Activated CD4-positive, alpha-beta T cell treated with anti-CD3 and anti-CD28 coated beads, Interleukin-2, Interleukin-6, amounts not matched to agents 100 ng/mL and 50 ng/mL, durations not matched to agents 16 hours and 8 hours (primary cell): ENCODE results near the gene CTNS.

Experiments used
- DNase-seq: peaks from one replicate; pipeline ENCODE4 v3.0.0-alpha.2; 2020

CTNS gene

GRCh38 chr17:3636154-3636907 is at the start of gene CTNS, which contains the start of gene SHPK:
TSS of gene CTNS (plus strand) at chr17:3636760. CDS start at chr17:3640207, 3,447 bp downstream.
TSS of gene SHPK (minus strand) at chr17:3636250. CDS start at chr17:3636219, 31 bp downstream.
- DNase-seq: peak; percentile 98

DNA sequence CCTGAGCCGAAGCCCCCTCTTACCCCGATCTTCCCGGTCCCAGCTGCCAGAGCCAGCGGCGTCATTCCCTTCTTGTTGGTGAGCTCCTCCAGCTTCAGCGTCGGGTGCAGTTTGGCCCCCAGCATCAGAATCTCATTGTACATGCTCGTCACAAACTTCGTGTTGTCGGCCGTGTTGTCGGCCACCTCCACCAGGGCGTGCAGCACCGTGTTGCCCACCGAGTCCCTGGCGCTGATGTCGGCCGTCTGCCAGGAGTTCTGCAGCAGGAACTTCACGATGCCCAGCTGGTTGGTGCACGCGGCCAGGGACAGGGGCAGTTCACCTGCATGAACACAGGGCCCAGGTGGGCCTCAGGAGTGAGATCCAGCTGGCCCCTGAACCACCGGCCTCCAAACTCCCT is 46.8 kb upstream of the CTNS start:
- no peak for DNase-seq

DNA sequence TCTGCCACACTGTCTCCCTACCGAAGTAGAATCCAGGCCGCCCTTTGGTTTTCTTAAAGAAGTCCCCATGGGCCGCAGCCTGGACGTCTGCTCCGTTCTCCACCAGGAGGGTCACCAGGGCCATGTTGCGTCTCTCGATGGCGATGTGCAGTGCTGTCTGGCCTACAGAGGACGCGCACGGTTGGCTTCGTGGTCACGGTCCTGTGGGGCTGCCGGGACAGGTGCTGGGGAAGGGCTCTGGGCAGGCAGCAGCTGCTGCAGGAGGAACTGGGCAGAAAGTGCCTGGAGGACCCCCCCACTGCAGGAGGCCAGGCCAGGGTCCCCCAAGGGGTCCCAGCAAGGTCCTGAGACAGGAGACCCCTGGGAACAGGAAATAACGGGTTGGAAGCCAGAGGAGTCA is 46.3 kb upstream of the CTNS start:
- DNase-seq: no peak

GRCh38 chr17:3590768-3591167 is 45.8 kb upstream of the CTNS start:
- no peak for DNase-seq

DNA sequence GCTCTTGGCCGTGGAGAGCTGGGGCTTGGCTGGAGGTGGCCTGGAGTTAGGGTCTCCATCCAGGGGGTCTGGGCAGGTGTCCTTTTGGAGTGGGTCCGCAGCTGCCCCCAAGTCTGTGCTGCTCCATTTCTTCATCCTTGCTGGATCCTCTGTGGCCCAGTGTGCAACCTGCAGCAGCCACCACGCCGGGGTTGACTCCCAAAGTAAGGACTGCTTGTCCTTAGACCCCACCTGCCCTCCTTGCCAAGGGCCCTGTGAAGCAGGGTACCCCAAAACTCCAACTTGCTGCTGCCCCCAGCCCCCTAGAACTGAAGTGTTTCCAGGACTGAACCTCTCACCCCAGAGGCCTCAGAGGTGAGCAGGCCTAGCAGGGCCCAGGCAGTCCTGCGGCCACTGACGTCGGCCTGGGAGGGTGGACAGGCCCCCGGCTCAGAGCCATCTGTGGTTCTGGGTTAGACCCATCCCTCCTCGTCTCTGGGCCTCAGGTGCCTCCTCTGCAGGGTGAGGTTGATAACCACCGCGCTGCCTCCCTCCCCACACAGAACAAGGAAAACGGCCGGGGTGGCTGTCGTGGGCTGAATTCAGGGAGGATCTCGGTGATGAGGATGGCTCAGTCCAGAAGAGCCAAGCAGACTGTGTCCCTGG is 44.2 kb upstream of the CTNS start:
- no peak for DNase-seq

GRCh38 chr17:3593384-3593783 is 43.2 kb upstream of the CTNS start:
- DNase-seq: no peak

DNA sequence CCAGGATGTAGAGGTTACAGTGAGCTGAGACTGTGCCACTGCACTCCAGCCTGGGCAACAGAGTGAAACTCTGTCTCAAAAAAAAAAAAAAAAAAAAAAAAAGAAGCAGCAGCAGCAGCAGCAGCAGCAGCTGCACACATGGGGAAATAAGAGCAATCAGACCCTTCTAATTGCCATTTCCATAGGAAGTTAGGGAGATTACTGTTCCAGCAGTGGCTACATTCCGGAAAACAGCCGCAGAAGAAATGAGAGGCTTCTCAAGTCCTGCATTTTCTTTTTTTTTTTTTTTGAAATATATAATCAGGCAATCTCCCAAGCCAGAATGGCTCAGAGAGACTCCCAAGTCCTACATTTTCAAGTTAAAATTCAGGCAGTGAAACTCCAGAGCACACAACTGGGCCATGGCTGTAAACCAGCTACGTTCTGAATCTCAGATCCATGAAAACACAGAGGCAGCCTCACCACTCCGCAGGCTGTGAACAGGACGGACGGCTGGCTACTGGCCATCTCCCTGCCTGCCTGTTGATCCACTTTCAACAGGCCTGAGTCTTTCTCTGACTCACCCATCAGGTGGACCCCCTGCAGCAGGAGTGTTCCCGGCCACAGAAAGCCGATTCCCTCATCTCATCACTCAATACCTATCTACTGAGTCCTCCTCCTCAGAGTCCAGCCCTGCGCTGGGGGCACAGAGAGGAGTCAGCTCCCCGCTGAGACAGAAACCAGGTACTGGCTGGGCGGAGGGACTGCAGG is 42.3 kb upstream of the CTNS start:
- DNase-seq: no peak

- no peak for DNase-seq
These were observed 41.6 kb upstream of the CTNS start for GRCh38 chr17:3594976-3595375.

- DNase-seq: no peak
These were observed 39.6 kb upstream of the CTNS start for GRCh38 chr17:3596804-3597464.

- DNase-seq: no peak
These were observed 38.5 kb upstream of the CTNS start for GRCh38 chr17:3598078-3598477.

- DNase-seq: no peak
These were observed 35.9 kb upstream of the CTNS start for GRCh38 chr17:3600529-3601205.

- DNase-seq: peak; percentile 54
These were observed 34.1 kb upstream of the CTNS start for GRCh38 chr17:3602499-3602898.

- DNase-seq: no peak
These were observed 33.3 kb upstream of the CTNS start for GRCh38 chr17:3603119-3603869.

GRCh38 chr17:3603870-3604259 is 32.7 kb upstream of the CTNS start:
- no peak for DNase-seq

DNA sequence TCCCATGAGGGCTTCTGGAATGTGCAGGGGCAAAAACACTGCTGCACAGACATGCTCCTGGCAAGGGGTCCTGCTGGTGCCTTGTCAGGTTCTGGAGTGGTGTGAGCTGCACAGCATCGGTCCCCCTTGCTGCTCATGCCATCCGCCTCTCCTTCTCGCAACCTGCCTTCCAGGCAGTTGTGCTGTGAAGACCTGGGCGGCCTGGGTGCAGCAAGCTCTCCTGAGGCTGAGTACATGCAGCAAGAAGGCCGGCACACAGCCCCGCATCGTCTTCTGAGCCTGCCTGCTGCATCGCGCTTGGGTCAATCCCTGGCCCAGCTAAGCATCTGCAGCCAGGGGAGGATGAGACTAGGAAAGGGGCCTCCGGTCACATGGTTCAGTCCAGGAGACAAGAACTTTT is 26.9 kb upstream of the CTNS start:
- DNase-seq: no peak

DNA sequence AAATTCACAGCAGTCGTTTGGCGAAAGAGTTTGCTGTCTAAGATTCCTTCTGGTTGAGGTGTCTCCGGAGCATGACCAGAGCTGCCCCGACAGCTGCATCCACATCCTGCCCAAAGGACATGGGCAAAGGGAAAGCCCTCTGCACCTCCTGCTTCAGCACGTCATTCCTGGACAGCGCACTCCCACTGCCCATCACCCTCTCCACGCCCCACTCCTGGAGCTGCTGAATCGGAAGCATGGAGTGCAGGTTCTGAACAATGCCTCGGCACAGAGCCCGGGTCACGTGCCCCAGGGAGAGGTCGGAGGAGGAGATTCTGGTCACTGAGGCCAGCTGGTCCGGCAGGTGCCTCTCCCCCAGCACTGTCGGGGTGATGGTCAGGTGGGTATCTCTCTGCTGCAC is 26.0 kb upstream of the CTNS start:
- no peak for DNase-seq

DNA sequence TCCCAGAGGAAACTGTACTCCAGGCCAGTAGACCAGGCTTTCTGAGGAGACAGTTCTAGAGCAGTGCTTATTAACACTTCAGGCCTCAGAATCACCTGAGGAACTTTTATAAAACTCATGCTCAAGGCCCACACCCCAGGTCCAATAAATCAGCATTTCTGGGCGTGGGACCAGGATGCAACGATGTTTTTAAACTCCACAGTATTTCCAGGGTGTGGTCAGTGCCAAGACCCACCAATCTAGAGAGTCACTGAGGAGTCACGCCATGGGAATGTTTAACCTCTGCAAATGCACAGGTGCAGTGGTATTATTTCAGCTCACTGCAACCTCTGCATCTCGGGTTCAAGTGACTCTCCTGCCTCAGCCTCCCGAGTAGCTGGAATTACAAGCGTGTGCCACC is 23.4 kb upstream of the CTNS start:
- DNase-seq: no peak

GRCh38 chr17:3615160-3615870 is 21.2 kb upstream of the CTNS start:
- DNase-seq: no peak

- no peak for DNase-seq
These were observed 15.3 kb upstream of the CTNS start for GRCh38 chr17:3621146-3621720.

GRCh38 chr17:3622977-3623594 is 13.5 kb upstream of the CTNS start:
- DNase-seq: no peak
